DOHH2 (cell line): ENCODE data around the gene PGAP1.

Experiments
- H3F3A ChIP-seq: fragments of 200-600 bp; sonication (generic), shearing (Covaris generic); 2 replicates; pipeline ENCODE4 v1.6.0; 2016; ENCODE audit warnings: antibody characterized with exemption, mild to moderate bottlenecking; ENCODE audit not compliant: control insufficient read depth, insufficient read depth
- H3K27ac ChIP-seq: fragments of 200-600 bp; sonication (generic); 2 replicates; pipeline ENCODE4 v1.5.1; 2014; ENCODE audit warnings: low read depth, mild to moderate bottlenecking, low read length, moderate library complexity
- H3K27me3 ChIP-seq: fragments of 200-600 bp; sonication (generic); 2 replicates; pipeline ENCODE4 v1.6.1; 2014; ENCODE audit warnings: mild to moderate bottlenecking, low read length, mixed read lengths; ENCODE audit not compliant: control insufficient read depth
- H3K36me3 ChIP-seq: fragments of 200-600 bp; sonication (generic); 2 replicates; pipeline ENCODE4 v1.6.1; 2014; ENCODE audit warnings: mild to moderate bottlenecking, low read length, moderate library complexity, mixed read lengths; ENCODE audit not compliant: control insufficient read depth
- H3K4me1 ChIP-seq: fragments of 200-600 bp; sonication (generic); 2 replicates; pipeline ENCODE4 v1.6.1; 2014; ENCODE audit warnings: mild to moderate bottlenecking, low read length, mixed read lengths; ENCODE audit not compliant: control insufficient read depth
- H3K4me2 ChIP-seq: fragments of 200-600 bp; sonication (generic); 2 replicates; pipeline ENCODE4 v1.6.0; 2014; ENCODE audit warnings: mild to moderate bottlenecking, low read length, moderate library complexity
- H3K4me3 ChIP-seq: fragments of 200-600 bp; sonication (generic); 2 replicates; pipeline ENCODE4 v1.5.1; 2014; ENCODE audit warnings: mild to moderate bottlenecking, low read length, mixed read lengths
- H3K79me2 ChIP-seq: fragments of 200-600 bp; sonication (generic); 2 replicates; pipeline ENCODE4 v1.6.1; 2014; ENCODE audit warnings: mild to moderate bottlenecking, low read length, mixed read lengths; ENCODE audit not compliant: control insufficient read depth
- H3K9me2 ChIP-seq: fragments of 200-600 bp; sonication (generic); replicated peaks from 2 replicates; pipeline ENCODE4 v1.6.1; 2014; ENCODE audit warnings: mild to moderate bottlenecking, low read length, mixed read lengths; ENCODE audit not compliant: control insufficient read depth
- H3K9me3 ChIP-seq: fragments of 200-600 bp; sonication (generic); 2 replicates; pipeline ENCODE4 v1.6.1; 2014; ENCODE audit warnings: antibody characterized with exemption, low read length, mixed read lengths; ENCODE audit not compliant: control insufficient read depth, insufficient read depth
- H4K20me1 ChIP-seq: fragments of 200-600 bp; sonication (generic); 2 replicates; pipeline ENCODE4 v1.6.0; 2014; ENCODE audit warnings: low read depth, mild to moderate bottlenecking, antibody characterized with exemption, low read length, moderate library complexity; ENCODE audit not compliant: control insufficient read depth, insufficient read depth
- EZH2phosphoT487 ChIP-seq: fragments of 200-600 bp; sonication (generic); IDR thresholded peaks from 2 replicates; pipeline ENCODE4 v1.6.1; 2017; ENCODE audit warnings: borderline replicate concordance, mild to moderate bottlenecking, antibody characterized with exemption, low read length, moderate library complexity, mixed read lengths
- TF ChIP-seq, protein P1 (sequence below): fragments of 200-600 bp; sonication (generic); IDR thresholded peaks from one replicate; pipeline ENCODE4 v1.5.1; 2014; ENCODE audit warnings: antibody characterized with exemption, mild to moderate bottlenecking, low read depth, low read length; ENCODE audit not compliant: poor library complexity, severe bottlenecking

PGAP1 gene

DNA sequence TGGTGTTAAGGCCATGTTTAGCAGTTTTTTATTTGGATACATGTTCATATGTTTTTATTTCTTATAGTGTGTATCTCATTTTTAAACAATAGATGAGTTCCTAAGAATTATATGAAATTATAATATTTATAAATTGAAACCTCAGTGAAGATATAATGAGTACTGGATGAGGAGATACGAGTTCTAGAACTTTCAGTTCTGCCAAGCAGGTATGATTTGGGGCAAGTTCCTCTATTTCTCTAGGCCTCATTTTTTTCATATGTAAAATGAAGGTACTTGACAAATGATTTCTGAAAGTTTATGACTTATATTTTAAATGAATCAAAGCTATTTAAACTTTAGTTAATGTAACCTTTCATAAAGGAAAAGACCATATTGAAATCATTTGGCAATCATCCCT is 8.2 kb upstream of the PGAP1 start:
- no peak overlapping the region for H3K4me3 ChIP-seq
- H3K27ac ChIP-seq, result no peak overlapping the region
- H3K36me3 ChIP-seq, result no peaks in the 10 kb centered on the region
- peaks cover 11% of the 10 kb centered on the region for H3K27me3 ChIP-seq
- H3K4me2 ChIP-seq, result no peak overlapping the region
- no peaks in the 10 kb centered on the region for H4K20me1 ChIP-seq
- no peaks in the 10 kb centered on the region for H3F3A ChIP-seq
- TF ChIP-seq EZH2phosphoT487, result no peak
- TF ChIP-seq, protein P1, sequence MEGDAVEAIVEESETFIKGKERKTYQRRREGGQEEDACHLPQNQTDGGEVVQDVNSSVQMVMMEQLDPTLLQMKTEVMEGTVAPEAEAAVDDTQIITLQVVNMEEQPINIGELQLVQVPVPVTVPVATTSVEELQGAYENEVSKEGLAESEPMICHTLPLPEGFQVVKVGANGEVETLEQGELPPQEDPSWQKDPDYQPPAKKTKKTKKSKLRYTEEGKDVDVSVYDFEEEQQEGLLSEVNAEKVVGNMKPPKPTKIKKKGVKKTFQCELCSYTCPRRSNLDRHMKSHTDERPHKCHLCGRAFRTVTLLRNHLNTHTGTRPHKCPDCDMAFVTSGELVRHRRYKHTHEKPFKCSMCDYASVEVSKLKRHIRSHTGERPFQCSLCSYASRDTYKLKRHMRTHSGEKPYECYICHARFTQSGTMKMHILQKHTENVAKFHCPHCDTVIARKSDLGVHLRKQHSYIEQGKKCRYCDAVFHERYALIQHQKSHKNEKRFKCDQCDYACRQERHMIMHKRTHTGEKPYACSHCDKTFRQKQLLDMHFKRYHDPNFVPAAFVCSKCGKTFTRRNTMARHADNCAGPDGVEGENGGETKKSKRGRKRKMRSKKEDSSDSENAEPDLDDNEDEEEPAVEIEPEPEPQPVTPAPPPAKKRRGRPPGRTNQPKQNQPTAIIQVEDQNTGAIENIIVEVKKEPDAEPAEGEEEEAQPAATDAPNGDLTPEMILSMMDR, result no peak
- no peaks in the 10 kb centered on the region for H3K9me3 ChIP-seq
- no peaks in the 10 kb centered on the region for H3K4me1 ChIP-seq
- H3K9me2 ChIP-seq, result no peaks in the 10 kb centered on the region
- no peaks in the 10 kb centered on the region for H3K79me2 ChIP-seq

DNA sequence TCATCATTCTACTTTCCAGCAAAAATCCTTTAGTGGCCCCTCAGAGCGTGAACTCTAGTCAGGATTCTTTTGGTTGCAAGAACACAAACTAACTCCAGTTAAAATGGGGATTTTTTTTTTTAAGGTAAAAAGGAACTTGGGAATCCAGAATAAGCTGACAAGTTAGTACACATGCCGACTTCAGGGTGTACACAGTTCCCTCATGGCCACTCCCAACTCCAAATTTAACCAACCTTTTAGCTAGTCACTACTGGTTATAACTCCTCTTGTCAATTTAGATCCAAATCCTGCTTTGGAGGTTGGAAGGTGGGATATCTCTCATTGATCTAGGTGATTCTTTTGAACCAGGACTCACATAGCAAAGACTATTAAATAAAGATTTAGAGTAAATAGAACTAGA is 5.0 kb upstream of the PGAP1 start:
- Histone ChIP-seq H3K27me3 (peaks cover 11% of the 10 kb centered on the region), H3K79me2 (no peaks in the 10 kb centered on the region), H3K36me3 (no peaks in the 10 kb centered on the region), H3K4me1 (peaks cover 8% of the 10 kb centered on the region), H3K4me2 (no peak overlapping the region), H4K20me1 (no peaks in the 10 kb centered on the region), H3K4me3 (no peak overlapping the region), H3K9me2 (no peaks in the 10 kb centered on the region), H3K9me3 (no peaks in the 10 kb centered on the region), H3F3A (no peaks in the 10 kb centered on the region), H3K27ac (no peak overlapping the region)
- no peak for TF ChIP-seq EZH2phosphoT487
- TF ChIP-seq, protein P1, result no peak

DNA sequence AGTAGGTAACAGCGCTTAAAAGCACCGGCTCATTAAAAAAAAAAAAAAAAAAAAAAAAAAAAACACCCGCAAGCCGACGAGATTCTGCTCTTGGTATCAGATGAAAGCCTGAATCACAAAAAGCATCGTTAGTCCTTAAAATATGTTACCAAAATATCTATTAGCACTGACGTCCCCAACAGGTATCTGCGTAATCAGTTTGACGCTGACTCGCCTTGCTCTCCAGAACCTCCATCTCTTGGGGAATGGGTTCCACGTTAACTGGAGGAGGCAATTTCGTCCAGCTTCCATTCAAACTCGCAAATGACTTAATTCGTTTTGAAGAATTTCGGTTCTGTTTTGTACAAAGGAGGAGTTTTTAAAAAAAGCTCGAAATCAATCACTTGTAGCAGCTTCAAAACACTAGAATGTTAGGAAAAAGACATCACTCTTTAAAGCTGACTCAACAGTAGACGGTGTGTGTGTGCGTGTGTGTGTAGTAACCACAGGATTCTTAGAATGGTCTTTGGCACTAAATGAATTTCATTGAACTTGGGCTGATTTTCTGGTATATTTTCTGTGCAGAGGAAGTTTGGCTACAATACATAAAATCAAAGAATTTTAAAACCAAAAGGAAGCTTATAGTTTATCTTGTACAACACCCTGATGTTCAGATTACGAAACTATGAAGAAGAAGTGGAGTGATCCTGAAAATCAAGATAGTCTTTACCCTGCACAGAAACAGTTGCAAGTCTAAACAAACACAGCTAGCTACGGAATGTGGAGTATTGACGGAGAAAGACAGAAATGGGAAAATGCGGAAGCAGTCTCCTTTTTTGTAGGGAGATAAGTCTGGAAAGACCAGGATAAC is 1.1 kb upstream of the PGAP1 start:
- Histone ChIP-seq H3K9me3 (no peaks in the 10 kb centered on the region), H3K9me2 (no peaks in the 10 kb centered on the region), H3K4me2 (peak overlapping the region; percentile 97), H3F3A (no peaks in the 10 kb centered on the region), H3K79me2 (peaks cover 29% of the 10 kb centered on the region), H3K36me3 (no peaks in the 10 kb centered on the region), H3K4me3 (peak overlapping the region; percentile 97), H4K20me1 (no peaks in the 10 kb centered on the region), H3K4me1 (peaks cover 30% of the 10 kb centered on the region), H3K27me3 (peaks cover 11% of the 10 kb centered on the region), H3K27ac (no peak overlapping the region)
- TF ChIP-seq, protein P1, result no peak
- no peak for TF ChIP-seq EZH2phosphoT487
